K562 (cell line): ENCODE results near the gene ZNF835. TPM values are rescaled to one million over a fixed set of nuclear protein-coding genes. Genes with fewer than 3 reads are reported as not detected.
A peak's percentile ranks its signal among the peaks of the same experiment; 100 is the strongest.

Source experiments
- ATAC-seq: fragments of 200-7000 bp; cut with Tn5 transposase; 3 replicates; pipeline ENCODE4 v1.9.1; 2020; ENCODE audit warnings: moderate library complexity
- BruUV-seq: library from RNA; stranded (reverse); fragments of 400-500 nt; replicated peaks from 2 replicates; lab custom pipeline; 2021; lab: Mats Ljungman, UMichigan
- CTCF ChIA-PET: fragments of 300-600 bp; formaldehyde crosslinking; extraction: SDS; loops from one replicate; lab custom pipeline; 2021; ENCODE audit warnings: low intra/inter-chr PET ratio; lab: Yijun Ruan, JAX
- POLR2A ChIA-PET: fragments of 300-600, 350-650 bp; sonication (Branson Sonifier 250); formaldehyde crosslinking; extraction: SDS; loops from one replicate; lab custom pipeline; 2021; ENCODE audit warnings: antibody characterized with exemption, inconsistent platforms; lab: Yijun Ruan, JAX
- DNase-seq, 4 experiments: peaks; one replicate each; pipeline versions ENCODE4 v3.0.0 to v3.0.0-alpha.2; 2011 to 2018; ENCODE audit warnings: low spot score in 3 of 4, mixed read lengths in 3 of 4; ENCODE audit errors: extremely low read depth in 1 of 4
- FAIRE-seq: peaks from 2 replicates; lab custom pipeline; 2011; peaks lifted over from hg19 to GRCh38; lab: Jason Lieb, UNC
- H2AFZ ChIP-seq: 2 replicates; pipeline ENCODE4 v1.6.0; 2011; ENCODE audit warnings: low read depth, low read length, control low read depth, inconsistent platforms
- H3K27ac ChIP-seq: fragments of 200-600 bp; 3 replicates; pipeline ENCODE4 v1.8.0; 2011; ENCODE audit warnings: low read depth, mild to moderate bottlenecking, control low read depth, inconsistent platforms, low read length, moderate library complexity, mixed read lengths; ENCODE audit errors: extremely low read depth
- H3K27me3 ChIP-seq, 2 experiments: fragments of 300-600 bp in 1 of 2; 2 replicates in 1 of 2; 3 replicates in 1 of 2; pipeline versions ENCODE4 v1.6.0 to v1.8.0; 2011; ENCODE audit warnings: inconsistent platforms in 2 of 2, low read length in 2 of 2, mild to moderate bottlenecking in 1 of 2, mixed read lengths in 1 of 2, moderate library complexity in 1 of 2; ENCODE audit not compliant: control insufficient read depth in 2 of 2, insufficient read depth in 2 of 2
- H3K36me3 ChIP-seq: fragments of 300-600 bp; 3 replicates; pipeline ENCODE4 v1.8.0; 2011; ENCODE audit warnings: mild to moderate bottlenecking, low read length, inconsistent platforms; ENCODE audit not compliant: control insufficient read depth, insufficient read depth
- H3K4me1 ChIP-seq, 2 experiments: fragments of 200-600 bp in 1 of 2; replicated peaks in 1 of 2; 2 replicates in 1 of 2; 3 replicates in 1 of 2; pipeline versions ENCODE4 v1.5.1 to v1.8.0; 2011; ENCODE audit warnings: inconsistent platforms in 2 of 2, low read length in 2 of 2, mild to moderate bottlenecking in 1 of 2, mixed read lengths in 1 of 2, moderate library complexity in 1 of 2; ENCODE audit not compliant: control insufficient read depth in 2 of 2, insufficient read depth in 2 of 2
- H3K4me2 ChIP-seq: 2 replicates; pipeline ENCODE4 v1.6.1; 2011; ENCODE audit warnings: low read length, control low read depth, inconsistent platforms, mixed read lengths; ENCODE audit not compliant: insufficient read depth
- H3K4me3 ChIP-seq: fragments of 200-600 bp; sonication (generic), shearing (Covaris generic); 2 replicates; pipeline ENCODE4 v1.5.1; 2016; ENCODE audit warnings: control low read depth, inconsistent platforms
- H3K79me2 ChIP-seq: fragments of 200-600 bp; 3 replicates; pipeline ENCODE4 v1.8.0; 2011; ENCODE audit warnings: low read length, inconsistent platforms; ENCODE audit not compliant: control insufficient read depth, insufficient read depth
- H3K9ac ChIP-seq, 2 experiments: 2 replicates each; pipeline versions ENCODE4 v1.6.0 to v1.6.1; 2011; ENCODE audit warnings: low read depth in 2 of 2, low read length in 2 of 2, control low read depth in 1 of 2, inconsistent platforms in 1 of 2, mild to moderate bottlenecking in 1 of 2, mixed read lengths in 1 of 2; ENCODE audit not compliant: insufficient read depth in 1 of 2
- H3K9me1 ChIP-seq: one replicate; pipeline ENCODE4 v1.6.0; 2011; ENCODE audit warnings: inconsistent platforms, mild to moderate bottlenecking, low read length, moderate library complexity; ENCODE audit not compliant: control insufficient read depth, insufficient read depth
- H3K9me3 ChIP-seq: replicated peaks from 2 replicates; pipeline ENCODE4 v1.5.1; 2011; ENCODE audit warnings: low read depth, low read length, inconsistent platforms; ENCODE audit not compliant: control insufficient read depth, insufficient read depth
- H4K20me1 ChIP-seq: replicated peaks from 2 replicates; pipeline ENCODE4 v1.6.1; 2011; ENCODE audit warnings: low read length, inconsistent platforms, mixed read lengths; ENCODE audit not compliant: control insufficient read depth, insufficient read depth
- BRD9 ChIP-seq: fragments of 450-650 bp; IDR thresholded peaks from 2 replicates; pipeline ENCODE4 v1.6.1; 2018; ENCODE audit warnings: low read depth; ENCODE audit not compliant: partially characterized antibody
- HES1 ChIP-seq: fragments of 450-650 bp; IDR thresholded peaks from 2 replicates; pipeline ENCODE4 v1.6.1; 2016; ENCODE audit warnings: low read depth, mild to moderate bottlenecking, moderate library complexity
- RFX1 ChIP-seq: fragments of 450-650 bp; IDR thresholded peaks from 2 replicates; pipeline ENCODE4 v1.6.1; 2016; ENCODE audit warnings: mild to moderate bottlenecking, moderate library complexity
- SREBF1 ChIP-seq: fragments of 150-350 bp; IDR thresholded peaks from 2 replicates; pipeline ENCODE4 v1.6.1; 2014; ENCODE audit warnings: antibody characterized with exemption, low read depth, low read length, borderline replicate concordance
- SRSF9 ChIP-seq: fragments of 200-400 bp; formaldehyde crosslinking; IDR thresholded peaks from 2 replicates; pipeline ENCODE4 v1.6.1; 2017; ENCODE audit warnings: low read depth, low read length, borderline replicate concordance
- THRAP3 ChIP-seq: fragments of 450-650 bp; IDR thresholded peaks from 2 replicates; pipeline ENCODE4 v1.6.1; 2016; ENCODE audit warnings: mild to moderate bottlenecking, inconsistent platforms, borderline replicate concordance
- VEZF1 ChIP-seq: fragments of 200-800 bp; sonication (Bioruptor generic); IDR thresholded peaks from 2 replicates; pipeline ENCODE4 v1.6.1; 2017; ENCODE audit warnings: missing genetic modification characterization, missing compliant biosample characterization
- ZNF398 ChIP-seq: fragments of 250-450 bp; sonication (Bioruptor Pico); IDR thresholded peaks from 2 replicates; pipeline ENCODE4 v1.8.0; 2021; ENCODE audit warnings: moderate library complexity, mild to moderate bottlenecking, inconsistent platforms
- WGBS: fragments of 100-300 bp; shearing (Covaris generic); methylation state at CpG from one replicate; pipeline ENCODE4 v1.1.6; 2016; ENCODE audit warnings: low coverage, mixed read lengths; ENCODE audit not compliant: insufficient coverage; ENCODE audit errors: missing lambda C conversion rate; 5-methylcytosine and 5-hydroxymethylcytosine counted together
- in situ Hi-C: fragments of 300-500 bp; cut with MboI; formaldehyde crosslinking; loops from 4 replicates; pipeline ENCODE4 v1.15.0; 2018; ENCODE audit warnings: inconsistent platforms, mixed read lengths
- intact Hi-C: fragments of 100-400 bp; cut with micrococcal nuclease; formaldehyde crosslinking; loops from 2 replicates; pipeline ENCODE4 v1.14.2; 2022
- polyA plus RNA-seq, 8 experiments: library from polyadenylated mRNA; depleted of rRNA in 4 of 8; stranded (reverse) in 5 of 8; unstranded in 3 of 8; fragments of >200 nt; fragmentation: Nextera tagmentation in 2 of 8; fragmentation: Illumina TruSeq in 1 of 8; extraction: Ambion mirVana in 2 of 8; extraction: Trizol in 1 of 8; gene quantifications; 2 replicates each; pipeline versions ENCODE4 v1.2.1 to v1.2.3, GENCODE V29; 2011 to 2014; ENCODE audit warnings: inconsistent platforms in 1 of 8, missing spikeins in 1 of 8
- total RNA-seq, 7 experiments: library from RNA; depleted of rRNA in 6 of 7; stranded (reverse); fragments of >200 nt in 6 of 7; fragmentation: Illumina TruSeq in 2 of 7; extraction: Trizol in 2 of 7; gene quantifications; 2 replicates each; pipeline versions ENCODE4 v1.2.1 to v1.2.3, GENCODE V29; 2011 to 2021; ENCODE audit warnings: low replicate concordance in 1 of 7

The ZNF835 gene
- total and polyA plus RNA-seq, 9 of the 15 experiments (the other 6 are each of a cell fraction or from before 2014, with no cell fraction given): not detected

- no peak for DNase-seq
- ChIA-PET POLR2A (no interaction called here), CTCF (no interaction called here)
- Histone ChIP-seq H3K9ac (no peak overlapping the region), H3K27me3 (no peaks in the 10 kb centered on the region), H3K4me1 (no peaks in the 10 kb centered on the region), H4K20me1 (no peaks in the 10 kb centered on the region), H3K9me1 (no peaks in the 10 kb centered on the region), H3K9me3 (no peaks in the 10 kb centered on the region), H3K36me3 (no peaks in the 10 kb centered on the region), H2AFZ (no peak overlapping the region), H3K4me3 (no peak overlapping the region), H3K4me2 (no peak overlapping the region), H3K27ac (no peak overlapping the region), H3K79me2 (no peaks in the 10 kb centered on the region)
- TF ChIP-seq RFX1 (peak; percentile 42), THRAP3 (no peak)
- intact Hi-C loops: no loop called here
- no peak for FAIRE-seq
- no peak for ATAC-seq
- BruUV-seq: no TSS peak
- in situ Hi-C loops: no loop called here
- WGBS: 1% methylated on average over 9 of the region's 9 CpGs
These were observed 41.2 kb upstream of the ZNF835 start for GRCh38 chr19:56712611-56713276.

GRCh38 chr19:56710437-56710836, 38.9 kb upstream of the ZNF835 start:
- ChIA-PET POLR2A (interaction anchor here (0.7 kb wide), 1 partner anchor 679 kb away, joined by 3 read pairs; the partner anchor contains the start of gene ZNF548), CTCF (no interaction called here)
- no peak overlapping the region for H3K27ac ChIP-seq
- H3K9me1 ChIP-seq: no peaks in the 10 kb centered on the region
- no peak overlapping the region for H3K4me2 ChIP-seq
- no peaks in the 10 kb centered on the region for H3K27me3 ChIP-seq
- DNase-seq: no peak
- H4K20me1 ChIP-seq: no peaks in the 10 kb centered on the region
- no peak overlapping the region for H3K9ac ChIP-seq
- in situ Hi-C loops (no loop called here), intact Hi-C loops (no loop called here)
- H2AFZ ChIP-seq: no peak overlapping the region
- H3K36me3 ChIP-seq: no peaks in the 10 kb centered on the region
- WGBS: 0% methylated on average over 1 of the region's 1 CpG
- H3K9me3 ChIP-seq: no peaks in the 10 kb centered on the region
- no peak for FAIRE-seq
- H3K4me3 ChIP-seq: no peak overlapping the region
- H3K79me2 ChIP-seq: no peaks in the 10 kb centered on the region
- no peaks in the 10 kb centered on the region for H3K4me1 ChIP-seq
- BruUV-seq: no TSS peak
- ATAC-seq: no peak
- TF ChIP-seq BRD9 (no peak), SREBF1 (no peak), ZNF398 (CRISPR knock-in tag) (no peak), HES1 (no peak), SRSF9 (no peak), VEZF1 (no peak)
